ENCODE results near the gene NKX1-1.

Gene NKX1-1

GRCh38 chr4:1381181-1381621, 25.0 kb downstream of the NKX1-1 start:
- Histone ChIP-seq H3K9me3 (ENCODE audit: insufficient read depth, low read length, severe bottlenecking) (no peaks in the 10 kb centered on the region), H3K4me3 (ENCODE audit: low read depth in 1 of 2, low read length in 2 of 2) (no peak overlapping the region), H3K36me3 (ENCODE audit: insufficient read depth, low read length) (peaks cover 13% of the 10 kb centered on the region; the same call in 1 of the 2 replicates), H3K4me2 (ENCODE audit: insufficient read depth, low read length) (no peak overlapping the region), H3K4me1 (ENCODE audit: insufficient read depth, low read length) (no peaks in the 10 kb centered on the region), H3K9ac (ENCODE audit: low read depth, low read length) (no peak overlapping the region), H3K27ac (ENCODE audit: low read length) (no peak overlapping the region), H4K20me1 (ENCODE audit: insufficient read depth, low read length) (no peaks in the 10 kb centered on the region), H2AFZ (ENCODE audit: low read depth, low read length) (no peak overlapping the region), H3K79me2 (ENCODE audit: insufficient read depth, low read length) (no peaks in the 10 kb centered on the region), H3K27me3 (ENCODE audit: insufficient read depth, low read length, poor library complexity) (no peaks in the 10 kb centered on the region)
- DNase-seq (no peak), ATAC-seq (ENCODE audit: insufficient read depth, low read depth) (no peak)
- TF ChIP-seq CTCF (IDR thresholded peaks at IDR 0.05; ENCODE audit: borderline replicate concordance, extremely low read depth, low read length, poor library complexity, severe bottlenecking) = no peak
- TF ChIP-seq EZH2 (IDR thresholded peaks at IDR 0.05; ENCODE audit: borderline replicate concordance, low read depth, low read length, severe bottlenecking) = no peak

- TF ChIP-seq EZH2 (IDR thresholded peaks at IDR 0.05; ENCODE audit: borderline replicate concordance, low read depth, low read length, severe bottlenecking) (no peak), CTCF (IDR thresholded peaks at IDR 0.05; ENCODE audit: borderline replicate concordance, extremely low read depth, low read length, poor library complexity, severe bottlenecking) (no peak)
- Histone ChIP-seq H3K4me1 (ENCODE audit: insufficient read depth, low read length) (no peaks in the 10 kb centered on the region), H3K36me3 (ENCODE audit: insufficient read depth, low read length) (peaks cover 8% of the 10 kb centered on the region; the same call in 1 of the 2 replicates), H3K4me3 (ENCODE audit: low read depth in 1 of 2, low read length in 2 of 2) (no peak overlapping the region), H3K27ac (ENCODE audit: low read length) (no peak overlapping the region), H3K79me2 (ENCODE audit: insufficient read depth, low read length) (no peaks in the 10 kb centered on the region), H3K9ac (ENCODE audit: low read depth, low read length) (no peak overlapping the region), H3K4me2 (ENCODE audit: insufficient read depth, low read length) (no peak overlapping the region), H3K9me3 (ENCODE audit: insufficient read depth, low read length, severe bottlenecking) (no peaks in the 10 kb centered on the region), H2AFZ (ENCODE audit: low read depth, low read length) (no peak overlapping the region), H3K27me3 (ENCODE audit: insufficient read depth, low read length, poor library complexity) (no peaks in the 10 kb centered on the region), H4K20me1 (ENCODE audit: insufficient read depth, low read length) (no peaks in the 10 kb centered on the region)
- ATAC-seq (ENCODE audit: insufficient read depth, low read depth) (0 out of 3 replicates have a peak, but pooled peaks have one; percentile 16), DNase-seq (no peak)
These were observed 25.7 kb downstream of the NKX1-1 start for GRCh38 chr4:1380368-1381151.

GRCh38 chr4:1379801-1380331, 26.4 kb downstream of the NKX1-1 start:
- Histone ChIP-seq H3K27ac (ENCODE audit: low read length) (no peak overlapping the region), H3K4me1 (ENCODE audit: insufficient read depth, low read length) (no peaks in the 10 kb centered on the region), H4K20me1 (ENCODE audit: insufficient read depth, low read length) (0 out of 2 replicates have a peak, but pooled peaks cover under 1% of the 10 kb centered on the region), H3K4me2 (ENCODE audit: insufficient read depth, low read length) (no peak overlapping the region), H2AFZ (ENCODE audit: low read depth, low read length) (no peak overlapping the region), H3K79me2 (ENCODE audit: insufficient read depth, low read length) (no peaks in the 10 kb centered on the region), H3K36me3 (ENCODE audit: insufficient read depth, low read length) (peaks cover 13% of the 10 kb centered on the region; the same call in 1 of the 2 replicates), H3K9ac (ENCODE audit: low read depth, low read length) (no peak overlapping the region), H3K27me3 (ENCODE audit: insufficient read depth, low read length, poor library complexity) (no peaks in the 10 kb centered on the region), H3K4me3 (ENCODE audit: low read depth in 1 of 2, low read length in 2 of 2) (no peak overlapping the region), H3K9me3 (ENCODE audit: insufficient read depth, low read length, severe bottlenecking) (no peaks in the 10 kb centered on the region)
- TF ChIP-seq EZH2 (IDR thresholded peaks at IDR 0.05; ENCODE audit: borderline replicate concordance, low read depth, low read length, severe bottlenecking) = no peak
- TF ChIP-seq CTCF (IDR thresholded peaks at IDR 0.05; ENCODE audit: borderline replicate concordance, extremely low read depth, low read length, poor library complexity, severe bottlenecking) = no peak
- ATAC-seq (ENCODE audit: insufficient read depth, low read depth) = no peak
- DNase-seq = no peak
